HUES64 (cell line): Measurements from ENCODE around the gene AGAP1.
A peak's percentile ranks its signal among the peaks of the same experiment; 100 is the strongest.
"Not testable (repeated sequence)": the region's sequence is repeated elsewhere in the genome, so short reads cannot be mapped to it uniquely, and the experiment has no call there.

Source experiments
- H3K27ac ChIP-seq: 2 replicates; pipeline ENCODE4 v1.7.0; 2013; ENCODE audit warnings: low read depth, low read length, inconsistent platforms
- H3K27me3 ChIP-seq: 2 replicates; pipeline ENCODE4 v1.6.1; 2013; ENCODE audit warnings: mild to moderate bottlenecking, low read length; ENCODE audit not compliant: insufficient read depth
- H3K36me3 ChIP-seq: 2 replicates; pipeline ENCODE4 v1.6.1; 2013; ENCODE audit warnings: mild to moderate bottlenecking, low read length; ENCODE audit not compliant: insufficient read depth
- H3K4me1 ChIP-seq: 2 replicates; pipeline ENCODE4 v1.6.1; 2013; ENCODE audit warnings: mild to moderate bottlenecking, low read length, moderate library complexity; ENCODE audit not compliant: insufficient read depth
- H3K4me3 ChIP-seq: 2 replicates; pipeline ENCODE4 v1.5.1; 2013; ENCODE audit warnings: mild to moderate bottlenecking, low read length, moderate library complexity
- H3K9ac ChIP-seq: 2 replicates; pipeline ENCODE4 v1.6.1; 2013; ENCODE audit warnings: mild to moderate bottlenecking, low read depth, low read length
- H3K9me3 ChIP-seq: 2 replicates; pipeline ENCODE4 v1.6.1; 2013; ENCODE audit warnings: low read depth, low read length; ENCODE audit not compliant: insufficient read depth
- WGBS: fragments of 150-250, 120-280 bp; methylation state at CpG from one replicate; pipeline ENCODE4 v1.1.7; 2013; ENCODE audit warnings: missing lambda C conversion rate; 5-methylcytosine and 5-hydroxymethylcytosine counted together

AGAP1 gene

GRCh38 chr2:236051806-236052205 lies 558.0 kb downstream of the AGAP1 start:
- Histone ChIP-seq H3K4me3 (no peak overlapping the region), H3K9me3 (no peaks in the 10 kb centered on the region), H3K4me1 (peaks cover 31% of the 10 kb centered on the region), H3K27ac (no peak overlapping the region), H3K27me3 (peaks cover 19% of the 10 kb centered on the region), H3K9ac (no peak overlapping the region), H3K36me3 (peaks cover 9% of the 10 kb centered on the region)
- WGBS = 74% methylated on average over 10 of the region's 11 CpGs

DNA sequence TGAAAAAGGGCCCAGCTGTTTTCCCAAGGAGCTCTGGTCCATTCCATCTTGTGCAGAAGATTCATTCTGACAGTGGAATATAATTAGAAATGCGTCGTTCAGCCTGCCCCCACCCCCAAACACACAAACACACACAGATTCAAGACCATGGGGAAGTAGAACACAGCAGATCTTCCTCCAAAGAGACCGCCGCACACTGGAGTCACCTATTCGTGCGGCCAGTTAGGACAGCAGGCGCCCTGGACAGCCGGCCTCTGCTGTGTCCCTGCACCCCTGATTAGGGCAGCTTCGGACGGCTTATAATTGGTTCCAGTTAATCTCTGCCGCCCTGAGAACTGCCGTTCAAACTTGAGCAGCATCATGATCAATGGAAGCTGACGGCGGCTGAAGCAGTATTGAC lies 558.4 kb downstream of the AGAP1 start:
- 89% methylated on average over 14 of the region's 14 CpGs for WGBS
- Histone ChIP-seq H3K9ac (no peak overlapping the region), H3K4me1 (peaks cover 31% of the 10 kb centered on the region), H3K27me3 (peaks cover 19% of the 10 kb centered on the region), H3K9me3 (no peaks in the 10 kb centered on the region), H3K27ac (no peak overlapping the region), H3K4me3 (no peak overlapping the region), H3K36me3 (peaks cover 9% of the 10 kb centered on the region)

DNA sequence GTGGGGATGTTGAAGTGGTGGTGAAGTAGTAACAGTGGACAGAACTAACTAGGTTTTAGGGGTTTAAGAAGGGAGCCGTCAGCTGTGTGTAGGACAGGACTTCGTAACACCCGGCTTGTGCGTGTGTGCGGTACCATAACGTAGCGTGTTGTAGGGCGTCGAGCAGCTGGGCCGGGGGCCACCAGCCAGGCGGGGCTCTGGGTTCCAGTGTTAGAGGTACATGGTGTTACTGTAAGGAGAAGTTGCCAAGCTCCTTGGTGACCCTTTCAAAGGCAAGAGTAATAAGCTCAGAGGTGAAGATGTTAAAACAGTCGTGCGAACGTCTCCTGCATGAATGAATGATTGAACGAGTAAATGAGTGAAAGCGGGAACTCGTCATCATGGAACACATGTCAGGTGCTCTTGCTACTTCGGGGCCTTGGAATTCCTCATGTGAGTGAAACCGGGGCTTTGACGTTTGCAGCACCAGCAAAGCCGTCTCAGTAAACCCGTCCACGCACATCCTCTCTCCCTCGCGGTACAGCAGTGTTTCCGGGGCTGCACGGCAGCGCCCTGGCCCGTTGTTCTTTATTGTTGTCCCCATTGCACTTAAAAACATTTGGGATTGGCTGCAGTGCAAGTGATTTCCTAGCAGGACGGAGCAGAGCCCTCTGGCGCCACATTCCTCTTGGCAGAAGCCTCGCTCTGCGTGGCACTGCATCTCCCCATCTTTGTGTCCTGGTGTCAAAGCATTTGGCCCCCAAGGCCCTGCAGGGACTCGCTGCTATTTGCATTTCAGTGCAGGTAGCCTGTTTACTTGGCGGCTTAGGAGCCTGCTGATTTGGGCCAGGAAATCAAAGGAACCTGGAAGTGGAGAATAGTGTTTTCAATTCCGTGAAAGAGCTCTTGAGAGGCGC lies 559.3 kb downstream of the AGAP1 start:
- H3K36me3 ChIP-seq = peaks cover 11% of the 10 kb centered on the region
- H3K9ac ChIP-seq = no peak overlapping the region
- peaks cover 19% of the 10 kb centered on the region for H3K27me3 ChIP-seq
- H3K9me3 ChIP-seq = peaks cover 3% of the 10 kb centered on the region; the same call in 1 of the 2 replicates
- 50% methylated on average over 37 of the region's 37 CpGs for WGBS
- peaks cover 31% of the 10 kb centered on the region for H3K4me1 ChIP-seq
- no peak overlapping the region; the same call in 1 of the 2 replicates for H3K4me3 ChIP-seq
- 0 out of 2 replicates have a peak overlapping the region, but pooled peaks have one; percentile 16 for H3K27ac ChIP-seq

GRCh38 chr2:236054125-236054524 lies 560.3 kb downstream of the AGAP1 start:
- H3K9ac ChIP-seq = no peak overlapping the region
- H3K9me3 ChIP-seq = peaks cover 4% of the 10 kb centered on the region; the same call in 1 of the 2 replicates
- H3K4me3 ChIP-seq = peak overlapping the region; percentile 12; the same call in 1 of the 2 replicates
- H3K27me3 ChIP-seq = peaks cover 19% of the 10 kb centered on the region
- peaks cover 10% of the 10 kb centered on the region for H3K36me3 ChIP-seq
- WGBS = 63% methylated on average over 2 of the region's 2 CpGs
- H3K4me1 ChIP-seq = peaks cover 31% of the 10 kb centered on the region
- peak overlapping the region; percentile 31; the same call in 1 of the 2 replicates for H3K27ac ChIP-seq

GRCh38 chr2:236054621-236055305 lies 560.9 kb downstream of the AGAP1 start:
- peaks cover 9% of the 10 kb centered on the region for H3K36me3 ChIP-seq
- no peak overlapping the region for H3K27ac ChIP-seq
- H3K27me3 ChIP-seq = peaks cover 19% of the 10 kb centered on the region
- peaks cover 4% of the 10 kb centered on the region; the same call in 1 of the 2 replicates for H3K9me3 ChIP-seq
- H3K4me3 ChIP-seq = no peak overlapping the region
- H3K4me1 ChIP-seq = peaks cover 31% of the 10 kb centered on the region
- H3K9ac ChIP-seq = no peak overlapping the region
- 56% methylated on average over 17 of the region's 19 CpGs for WGBS

- no peak overlapping the region for H3K4me3 ChIP-seq
- no peak overlapping the region for H3K9ac ChIP-seq
- H3K27me3 ChIP-seq = peaks cover 19% of the 10 kb centered on the region
- H3K36me3 ChIP-seq = peaks cover 9% of the 10 kb centered on the region
- no peak overlapping the region for H3K27ac ChIP-seq
- H3K9me3 ChIP-seq = peaks cover 4% of the 10 kb centered on the region; the same call in 1 of the 2 replicates
- H3K4me1 ChIP-seq = peaks cover 31% of the 10 kb centered on the region
- WGBS = 88% methylated on average over 13 of the region's 13 CpGs
Measured at GRCh38 chr2:236055471-236055870, 561.6 kb downstream of the AGAP1 start.

DNA sequence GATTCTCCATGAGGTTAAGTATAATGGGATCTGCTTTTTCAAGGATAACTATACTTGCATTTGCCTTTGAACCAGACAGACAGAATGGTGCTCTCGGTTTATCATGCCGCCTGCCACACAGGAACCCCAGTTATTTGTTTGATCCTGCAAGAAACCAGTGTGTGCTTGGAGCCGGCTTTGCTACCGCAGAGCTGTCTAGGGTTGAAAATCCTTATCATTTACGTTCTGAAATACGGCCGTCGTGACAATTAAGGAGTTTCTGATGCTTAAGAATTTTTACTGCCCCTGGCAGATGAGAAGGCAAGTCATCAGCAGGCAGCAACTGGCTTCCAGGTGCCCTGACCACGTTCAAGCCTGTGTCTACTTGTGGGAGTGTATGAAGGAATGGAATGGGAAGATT lies 562.3 kb downstream of the AGAP1 start:
- WGBS = 94% methylated on average over 9 of the region's 9 CpGs

GRCh38 chr2:236057375-236057774 lies 563.5 kb downstream of the AGAP1 start:
- H3K4me1 ChIP-seq = peaks cover 45% of the 10 kb centered on the region
- no peak overlapping the region for H3K9ac ChIP-seq
- H3K27ac ChIP-seq = no peak overlapping the region
- no peak overlapping the region for H3K4me3 ChIP-seq
- H3K36me3 ChIP-seq = peaks cover 9% of the 10 kb centered on the region
- peaks cover 4% of the 10 kb centered on the region; the same call in 1 of the 2 replicates for H3K9me3 ChIP-seq
- peaks cover 17% of the 10 kb centered on the region for H3K27me3 ChIP-seq
- WGBS = 95% methylated on average over 4 of the region's 4 CpGs

More for the DNA sequence above, 562.3 kb downstream of the AGAP1 start:
- Histone ChIP-seq H3K4me1 (peaks cover 32% of the 10 kb centered on the region), H3K4me3 (no peak overlapping the region), H3K9me3 (peaks cover 4% of the 10 kb centered on the region; the same call in 1 of the 2 replicates), H3K36me3 (peaks cover 9% of the 10 kb centered on the region), H3K27ac (no peak overlapping the region), H3K9ac (no peak overlapping the region), H3K27me3 (peaks cover 19% of the 10 kb centered on the region)

- Histone ChIP-seq H3K27ac (no peak overlapping the region), H3K4me3 (no peak overlapping the region), H3K36me3 (peaks cover 9% of the 10 kb centered on the region), H3K9ac (no peak overlapping the region), H3K27me3 (no peaks in the 10 kb centered on the region), H3K9me3 (peaks cover 4% of the 10 kb centered on the region; the same call in 1 of the 2 replicates), H3K4me1 (peaks cover 15% of the 10 kb centered on the region)
- 44% methylated on average over 8 of the region's 9 CpGs for WGBS
Measured at GRCh38 chr2:236061497-236061896, 567.7 kb downstream of the AGAP1 start.

GRCh38 chr2:236061899-236062298 lies 568.1 kb downstream of the AGAP1 start:
- WGBS = 61% methylated on average over 12 of the region's 12 CpGs
- peak overlapping the region; percentile 37; the same call in 1 of the 2 replicates for H3K27ac ChIP-seq
- no peak overlapping the region for H3K4me3 ChIP-seq
- no peaks in the 10 kb centered on the region for H3K27me3 ChIP-seq
- H3K9ac ChIP-seq = no peak overlapping the region
- peaks cover 15% of the 10 kb centered on the region for H3K4me1 ChIP-seq
- peaks cover 4% of the 10 kb centered on the region; the same call in 1 of the 2 replicates for H3K9me3 ChIP-seq
- peaks cover 9% of the 10 kb centered on the region for H3K36me3 ChIP-seq

- H3K36me3 ChIP-seq, H3K27ac ChIP-seq, H3K9me3 ChIP-seq, H3K27me3 ChIP-seq, H3K4me3 ChIP-seq, H3K9ac ChIP-seq: not testable (repeated sequence)
- H3K4me1 ChIP-seq = peaks cover 15% of the 10 kb centered on the region
- 96% methylated on average over 5 of the region's 5 CpGs for WGBS
Measured at GRCh38 chr2:236062806-236063205, 569.0 kb downstream of the AGAP1 start.
